Measurements from ENCODE around the gene CTCFL.

DNA sequence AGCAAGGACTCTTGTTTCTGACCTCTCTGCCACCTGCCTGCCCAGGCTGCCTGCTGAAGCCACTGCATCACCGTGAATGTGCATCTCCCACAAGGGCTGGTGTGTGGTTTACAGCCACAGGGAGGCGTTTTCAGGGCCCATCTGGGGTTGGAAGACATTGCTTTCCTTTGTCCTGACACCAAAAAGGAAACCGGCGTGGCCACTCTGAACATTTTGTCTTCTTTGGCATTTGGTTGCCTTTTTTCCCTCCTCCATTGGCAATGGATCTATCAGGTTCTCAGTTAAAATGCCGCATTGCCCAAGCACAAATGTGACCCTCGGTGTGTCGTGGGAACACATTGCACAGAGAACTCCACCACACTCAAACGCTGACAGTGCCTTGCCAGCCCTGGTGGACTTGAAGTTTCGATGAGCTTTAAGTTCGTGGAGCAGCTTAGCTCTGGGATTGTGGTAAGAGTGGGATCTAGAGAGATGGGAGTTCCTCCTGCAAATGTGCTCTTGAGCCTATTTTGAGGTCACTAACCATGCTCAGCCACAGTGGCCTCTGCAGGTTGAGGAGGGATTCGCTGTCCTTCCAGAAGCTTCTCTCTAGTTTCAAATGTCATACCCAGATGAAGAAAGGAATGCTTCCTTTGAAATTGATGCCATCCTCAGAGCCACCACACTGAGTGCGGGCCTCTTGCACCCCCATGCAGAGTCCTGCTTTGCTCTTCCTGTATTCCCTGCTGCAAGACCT is 21.2 kb upstream of the CTCFL start:
- TF ChIP-seq EZH2 (IDR thresholded peaks at IDR 0.05; ENCODE audit: borderline replicate concordance, low read depth, low read length, severe bottlenecking), result no peak
- TF ChIP-seq, protein P1, sequence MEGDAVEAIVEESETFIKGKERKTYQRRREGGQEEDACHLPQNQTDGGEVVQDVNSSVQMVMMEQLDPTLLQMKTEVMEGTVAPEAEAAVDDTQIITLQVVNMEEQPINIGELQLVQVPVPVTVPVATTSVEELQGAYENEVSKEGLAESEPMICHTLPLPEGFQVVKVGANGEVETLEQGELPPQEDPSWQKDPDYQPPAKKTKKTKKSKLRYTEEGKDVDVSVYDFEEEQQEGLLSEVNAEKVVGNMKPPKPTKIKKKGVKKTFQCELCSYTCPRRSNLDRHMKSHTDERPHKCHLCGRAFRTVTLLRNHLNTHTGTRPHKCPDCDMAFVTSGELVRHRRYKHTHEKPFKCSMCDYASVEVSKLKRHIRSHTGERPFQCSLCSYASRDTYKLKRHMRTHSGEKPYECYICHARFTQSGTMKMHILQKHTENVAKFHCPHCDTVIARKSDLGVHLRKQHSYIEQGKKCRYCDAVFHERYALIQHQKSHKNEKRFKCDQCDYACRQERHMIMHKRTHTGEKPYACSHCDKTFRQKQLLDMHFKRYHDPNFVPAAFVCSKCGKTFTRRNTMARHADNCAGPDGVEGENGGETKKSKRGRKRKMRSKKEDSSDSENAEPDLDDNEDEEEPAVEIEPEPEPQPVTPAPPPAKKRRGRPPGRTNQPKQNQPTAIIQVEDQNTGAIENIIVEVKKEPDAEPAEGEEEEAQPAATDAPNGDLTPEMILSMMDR (IDR thresholded peaks at IDR 0.05; ENCODE audit: borderline replicate concordance, extremely low read depth, low read length, poor library complexity, severe bottlenecking), result peak; percentile 8

Data from DND-41 (cell line).